IPS-18a (cell line): ENCODE data around the gene APH1A.

Experiments
- H3K27ac ChIP-seq: one replicate; pipeline ENCODE4 v1.5.1; 2013; ENCODE audit warnings: low read length
- H3K27me3 ChIP-seq: one replicate; pipeline ENCODE4 v1.6.1; 2013; ENCODE audit warnings: mild to moderate bottlenecking, low read length; ENCODE audit not compliant: control insufficient read depth, insufficient read depth
- H3K36me3 ChIP-seq: one replicate; pipeline ENCODE4 v1.6.1; 2013; ENCODE audit warnings: low read depth, low read length; ENCODE audit not compliant: control insufficient read depth
- H3K4me1 ChIP-seq: one replicate; pipeline ENCODE4 v1.6.1; 2013; ENCODE audit warnings: low read depth, low read length; ENCODE audit not compliant: control insufficient read depth
- H3K4me3 ChIP-seq: one replicate; pipeline ENCODE4 v1.5.1; 2013; ENCODE audit warnings: low read length
- H3K9ac ChIP-seq: one replicate; pipeline ENCODE4 v1.6.1; 2013; ENCODE audit warnings: mild to moderate bottlenecking, low read length, moderate library complexity
- H3K9me3 ChIP-seq: one replicate; pipeline ENCODE4 v1.6.1; 2013; ENCODE audit warnings: low read depth, low read length; ENCODE audit not compliant: control insufficient read depth

APH1A gene

GRCh38 chr1:150288382-150288781 lies 19.6 kb upstream of the APH1A start:
- Histone ChIP-seq H3K9me3 (no peaks in the 10 kb centered on the region), H3K27me3 (peaks cover 4% of the 10 kb centered on the region), H3K9ac (no peak overlapping the region), H3K36me3 (no peaks in the 10 kb centered on the region), H3K4me1 (peaks cover 4% of the 10 kb centered on the region), H3K4me3 (no peak overlapping the region), H3K27ac (no peak overlapping the region)

DNA sequence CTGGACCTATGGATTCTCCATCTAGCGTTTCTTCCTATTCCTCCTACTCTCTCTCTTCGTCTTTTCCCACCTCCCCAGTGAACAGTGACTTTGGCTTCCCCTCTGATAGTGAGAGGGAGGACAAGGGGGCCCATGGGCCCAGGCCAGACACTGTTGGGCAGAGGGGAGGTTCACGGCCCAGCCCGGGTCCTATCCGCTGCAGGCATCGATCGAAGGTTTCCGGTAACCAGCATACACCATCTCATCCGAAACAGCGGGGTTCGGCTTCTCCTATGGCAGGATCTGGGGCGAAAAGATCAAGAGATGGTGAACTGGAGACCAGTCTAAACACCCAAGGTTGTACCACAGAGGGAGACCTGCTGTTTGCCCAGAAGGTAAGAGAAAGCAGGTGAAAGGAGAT lies 14.4 kb upstream of the APH1A start:
- Histone ChIP-seq H3K4me1 (peaks cover 3% of the 10 kb centered on the region), H3K27ac (no peak overlapping the region), H3K9me3 (no peaks in the 10 kb centered on the region), H3K27me3 (peaks cover 10% of the 10 kb centered on the region), H3K36me3 (no peaks in the 10 kb centered on the region), H3K9ac (peak overlapping the region; percentile 5), H3K4me3 (peak overlapping the region; percentile 54)

- H3K4me3 ChIP-seq, result peak overlapping the region; percentile 54
- H3K27ac ChIP-seq, result no peak overlapping the region
- H3K4me1 ChIP-seq, result peaks cover 3% of the 10 kb centered on the region
- H3K9me3 ChIP-seq, result no peaks in the 10 kb centered on the region
- peak overlapping the region; percentile 5 for H3K9ac ChIP-seq
- peaks cover 10% of the 10 kb centered on the region for H3K27me3 ChIP-seq
- H3K36me3 ChIP-seq, result no peaks in the 10 kb centered on the region
These were observed 13.7 kb upstream of the APH1A start for GRCh38 chr1:150282558-150282958.

GRCh38 chr1:150281758-150282557 lies 13.1 kb upstream of the APH1A start, which contains the start of gene CIART:
CIART (plus strand) TSS chr1:150282554; CDS start chr1:150283268, 714 bp downstream.
- Histone ChIP-seq H3K36me3 (no peaks in the 10 kb centered on the region), H3K27ac (peak within 1 kb of the TSS; percentile 62), H3K9me3 (no peaks in the 10 kb centered on the region), H3K9ac (peak within 1 kb of the TSS; percentile 90), H3K27me3 (peaks cover 10% of the 10 kb centered on the region), H3K4me1 (peaks cover 3% of the 10 kb centered on the region), H3K4me3 (peak within 1 kb of the TSS; percentile 79)

GRCh38 chr1:150281221-150281757 lies 12.5 kb upstream of the APH1A start:
- Histone ChIP-seq H3K27me3 (peaks cover 10% of the 10 kb centered on the region), H3K4me1 (peaks cover 3% of the 10 kb centered on the region), H3K4me3 (peak overlapping the region; percentile 79), H3K9ac (peak overlapping the region; percentile 90), H3K36me3 (no peaks in the 10 kb centered on the region), H3K27ac (peak overlapping the region; percentile 62), H3K9me3 (no peaks in the 10 kb centered on the region)

GRCh38 chr1:150280138-150280707 lies 11.4 kb upstream of the APH1A start:
- no peak overlapping the region for H3K27ac ChIP-seq
- H3K9me3 ChIP-seq, result no peaks in the 10 kb centered on the region
- peaks cover 10% of the 10 kb centered on the region for H3K27me3 ChIP-seq
- no peaks in the 10 kb centered on the region for H3K36me3 ChIP-seq
- H3K4me3 ChIP-seq, result no peak overlapping the region
- no peak overlapping the region for H3K9ac ChIP-seq
- peaks cover 3% of the 10 kb centered on the region for H3K4me1 ChIP-seq

DNA sequence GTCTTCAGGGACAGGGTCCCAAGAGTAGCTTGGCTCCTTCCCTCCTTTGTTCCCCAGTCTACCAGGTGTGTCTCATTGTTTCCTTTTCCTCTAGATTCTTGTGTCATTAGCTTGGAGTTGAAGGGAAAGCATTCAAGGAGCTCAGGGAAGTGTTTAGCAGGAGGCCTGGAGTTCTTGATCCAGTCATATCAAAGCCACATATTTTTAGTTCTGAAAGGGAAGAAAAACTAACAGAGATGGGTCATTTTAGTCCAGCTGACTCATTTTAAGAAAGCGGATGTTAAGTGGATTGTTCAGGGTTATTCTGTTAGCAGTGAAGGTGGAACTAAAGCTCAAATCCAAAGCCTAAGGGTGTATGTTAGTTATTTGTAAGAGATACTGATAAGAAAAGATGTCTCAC lies 4.5 kb upstream of the APH1A start:
- Histone ChIP-seq H3K9ac (peak overlapping the region; percentile 5), H3K27ac (no peak overlapping the region), H3K9me3 (no peaks in the 10 kb centered on the region), H3K4me3 (peak overlapping the region; percentile 39), H3K4me1 (peaks cover 19% of the 10 kb centered on the region), H3K36me3 (no peaks in the 10 kb centered on the region), H3K27me3 (no peaks in the 10 kb centered on the region)

- H3K27me3 ChIP-seq, result no peaks in the 10 kb centered on the region
- H3K9me3 ChIP-seq, result no peaks in the 10 kb centered on the region
- H3K4me1 ChIP-seq, result peaks cover 19% of the 10 kb centered on the region
- H3K36me3 ChIP-seq, result peaks cover 6% of the 10 kb centered on the region
- no peak overlapping the region for H3K27ac ChIP-seq
- H3K9ac ChIP-seq, result no peak overlapping the region
- H3K4me3 ChIP-seq, result no peak overlapping the region
These were observed 2.6 kb upstream of the APH1A start for GRCh38 chr1:150271291-150271959.

DNA sequence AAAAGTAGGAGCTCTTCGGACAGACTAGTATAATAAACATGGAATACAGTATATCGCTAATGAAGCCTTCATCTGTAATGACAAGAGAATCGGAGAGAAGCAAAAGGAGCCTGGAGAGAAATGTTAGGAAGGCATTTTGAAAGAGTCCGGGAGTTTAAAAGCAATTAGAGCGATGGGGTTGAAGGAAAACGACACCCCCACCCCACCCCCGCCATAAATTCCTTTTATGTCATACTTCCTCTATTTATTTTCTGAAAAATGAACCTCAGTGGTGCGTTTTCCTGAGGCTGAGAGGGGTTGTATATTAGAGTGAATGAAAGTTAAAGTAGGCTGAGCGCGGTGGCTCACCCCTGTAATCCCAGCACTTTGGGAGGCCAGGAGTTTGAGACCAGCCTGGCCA lies 635 bp upstream of the APH1A start:
- H3K9me3 ChIP-seq, result no peaks in the 10 kb centered on the region
- H3K27me3 ChIP-seq, result no peaks in the 10 kb centered on the region
- H3K27ac ChIP-seq, result peak overlapping the region; percentile 59
- peaks cover 19% of the 10 kb centered on the region for H3K4me1 ChIP-seq
- H3K9ac ChIP-seq, result peak overlapping the region; percentile 60
- peaks cover 26% of the 10 kb centered on the region for H3K36me3 ChIP-seq
- H3K4me3 ChIP-seq, result peak overlapping the region; percentile 89

GRCh38 chr1:150268340-150268704 lies 494 bp downstream of the APH1A start:
- Histone ChIP-seq H3K9me3 (no peaks in the 10 kb centered on the region), H3K27ac (peak overlapping the region; percentile 43), H3K4me3 (peak overlapping the region; percentile 89), H3K27me3 (no peaks in the 10 kb centered on the region), H3K9ac (peak overlapping the region; percentile 79), H3K36me3 (peaks cover 30% of the 10 kb centered on the region), H3K4me1 (peaks cover 16% of the 10 kb centered on the region)

GRCh38 chr1:150267896-150268295 lies 920 bp downstream of the APH1A start:
- Histone ChIP-seq H3K4me1 (peaks cover 12% of the 10 kb centered on the region), H3K27ac (no peak overlapping the region), H3K9ac (peak overlapping the region; percentile 79), H3K4me3 (peak overlapping the region; percentile 89), H3K27me3 (no peaks in the 10 kb centered on the region), H3K36me3 (peaks cover 34% of the 10 kb centered on the region), H3K9me3 (no peaks in the 10 kb centered on the region)
